Transverse colon (tissue), 4 donors: ENCODE measurements around the gene MYRIP.

Experiments used
- CTCF ChIP-seq, 5 experiments: fragments of 200-600 bp in 3 of 5; fragments of 450-650 bp in 2 of 5; sonication (generic) in 3 of 5; IDR thresholded peaks; 1 replicate in 2 of 5; 2 replicates in 3 of 5; pipeline ENCODE4 v1.5.1; 2016 to 2017; ENCODE audit warnings: antibody characterized with exemption in 5 of 5, inconsistent platforms in 3 of 5, mild to moderate bottlenecking in 2 of 5, moderate library complexity in 1 of 5
- EP300 ChIP-seq: sonication (generic); formaldehyde crosslinking; IDR thresholded peaks from one replicate; pipeline ENCODE4 v1.6.1; 2017; ENCODE audit warnings: antibody characterized with exemption, low read depth
- POLR2A ChIP-seq: fragments of 450-650 bp; IDR thresholded peaks from one replicate; pipeline ENCODE4 v1.6.1; 2016; ENCODE audit warnings: antibody characterized with exemption, mild to moderate bottlenecking, moderate library complexity
- POLR2AphosphoS5 ChIP-seq, 3 donors: sonication (generic); formaldehyde crosslinking; IDR thresholded peaks; one replicate each; pipeline ENCODE4 v1.6.1; 2016; ENCODE audit warnings: antibody characterized with exemption in 3 of 3

DNA sequence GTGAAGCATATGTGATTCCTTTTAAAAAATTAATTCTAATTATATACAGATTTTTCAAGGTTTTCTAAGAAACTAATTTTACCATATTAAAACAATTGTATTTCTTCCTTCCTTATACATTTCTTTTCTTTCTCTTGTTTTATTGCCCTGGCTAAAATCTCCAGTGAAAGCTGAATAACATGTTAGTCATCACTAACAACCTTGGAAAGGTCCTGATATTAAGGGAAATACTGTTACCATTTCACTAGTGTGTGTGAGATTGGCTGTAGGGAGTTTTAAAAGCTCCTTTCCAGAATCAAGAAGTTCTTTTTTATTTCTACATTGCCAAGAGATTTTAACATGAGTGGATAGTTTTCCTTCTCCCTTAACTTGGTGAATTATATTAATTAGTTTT, 270.4 kb downstream of the MYRIP start:
- TF ChIP-seq CTCF (IDR thresholded peaks at IDR 0.05): no peak
- TF ChIP-seq POLR2A: no peak
- TF ChIP-seq POLR2AphosphoS5 (IDR thresholded peaks at IDR 0.05): no peak
- TF ChIP-seq EP300: no peak
